Colonic mucosa (tissue), 4 donors: ENCODE results near the gene FGGY. TPM values are rescaled to one million over a fixed set of nuclear protein-coding genes. Genes with fewer than 3 reads are reported as not detected.
A peak's percentile ranks its signal among the peaks of the same experiment; 100 is the strongest.
"Not testable (repeated sequence)": the region's sequence is repeated elsewhere in the genome, so short reads cannot be mapped to it uniquely, and the experiment has no call there.

Experiments
- DNase-seq: peaks from one replicate; pipeline ENCODE4 v3.0.0-alpha.2; 2020
- H3K27ac ChIP-seq: fragments of 200-600 bp; one replicate; pipeline ENCODE4 v1.8.0; 2021
- H3K27me3 ChIP-seq: fragments of 200-600 bp; one replicate; pipeline ENCODE4 v1.8.0; 2021
- H3K36me3 ChIP-seq: fragments of 200-600 bp; one replicate; pipeline ENCODE4 v1.8.0; 2021
- H3K4me1 ChIP-seq: fragments of 200-600 bp; one replicate; pipeline ENCODE4 v1.8.0; 2021; ENCODE audit warnings: mild to moderate bottlenecking
- H3K4me3 ChIP-seq: fragments of 200-600 bp; one replicate; pipeline ENCODE4 v1.8.0; 2021
- H3K9ac ChIP-seq, 2 donors: one replicate each; pipeline ENCODE4 v1.7.0; 2013; ENCODE audit warnings: control low read depth in 2 of 2, low read depth in 2 of 2, low read length in 2 of 2
- H3K9me3 ChIP-seq: fragments of 200-600 bp; one replicate; pipeline ENCODE4 v1.8.0; 2021
- intact Hi-C: fragments of 100-400 bp; cut with DNase I; formaldehyde crosslinking; loops from one replicate; pipeline ENCODE4 v1.14.1; 2022
- total RNA-seq, 2 donors: library from RNA; stranded (reverse); fragmentation: NEBNext Ultra II Directional in 1 of 2; extraction: Animal tissue kit (Norgen Biotek cat#: 25700) in 1 of 2; gene quantifications; one replicate each; pipeline ENCODE4 v1.2.1, GENCODE V29; 2021
- TF ChIP-seq, protein P1 (sequence below): fragments of 200-600 bp; IDR thresholded peaks from one replicate; pipeline ENCODE4 v1.8.0; 2022; ENCODE audit warnings: antibody characterized with exemption, mild to moderate bottlenecking
- donor health status: healthy.
- donor health status: DM: no; HTN: no; CAD: no.
- donor health status: DM: no; HTN: no; CAD: no.

The FGGY gene
- total RNA-seq, 2 donors from 2014 or later, result 12.5 to 19.5 TPM

GRCh38 chr1:59492500-59492899, 195.6 kb downstream of the FGGY start:
- no peak overlapping the region for H3K27ac ChIP-seq
- no peaks in the 10 kb centered on the region for H3K27me3 ChIP-seq
- H3K4me1 ChIP-seq, result no peaks in the 10 kb centered on the region
- no peak for DNase-seq
- no peak overlapping the region for H3K9ac ChIP-seq
- no peaks in the 10 kb centered on the region for H3K36me3 ChIP-seq
- no peak overlapping the region for H3K4me3 ChIP-seq
- TF ChIP-seq, protein P1, sequence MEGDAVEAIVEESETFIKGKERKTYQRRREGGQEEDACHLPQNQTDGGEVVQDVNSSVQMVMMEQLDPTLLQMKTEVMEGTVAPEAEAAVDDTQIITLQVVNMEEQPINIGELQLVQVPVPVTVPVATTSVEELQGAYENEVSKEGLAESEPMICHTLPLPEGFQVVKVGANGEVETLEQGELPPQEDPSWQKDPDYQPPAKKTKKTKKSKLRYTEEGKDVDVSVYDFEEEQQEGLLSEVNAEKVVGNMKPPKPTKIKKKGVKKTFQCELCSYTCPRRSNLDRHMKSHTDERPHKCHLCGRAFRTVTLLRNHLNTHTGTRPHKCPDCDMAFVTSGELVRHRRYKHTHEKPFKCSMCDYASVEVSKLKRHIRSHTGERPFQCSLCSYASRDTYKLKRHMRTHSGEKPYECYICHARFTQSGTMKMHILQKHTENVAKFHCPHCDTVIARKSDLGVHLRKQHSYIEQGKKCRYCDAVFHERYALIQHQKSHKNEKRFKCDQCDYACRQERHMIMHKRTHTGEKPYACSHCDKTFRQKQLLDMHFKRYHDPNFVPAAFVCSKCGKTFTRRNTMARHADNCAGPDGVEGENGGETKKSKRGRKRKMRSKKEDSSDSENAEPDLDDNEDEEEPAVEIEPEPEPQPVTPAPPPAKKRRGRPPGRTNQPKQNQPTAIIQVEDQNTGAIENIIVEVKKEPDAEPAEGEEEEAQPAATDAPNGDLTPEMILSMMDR, result no peak
- intact Hi-C loops, result no loop called here
- H3K9me3 ChIP-seq, result no peaks in the 10 kb centered on the region

GRCh38 chr1:59494145-59494833, 197.4 kb downstream of the FGGY start:
- Histone ChIP-seq H3K9me3 (no peaks in the 10 kb centered on the region), H3K4me1 (no peaks in the 10 kb centered on the region), H3K27ac (no peak overlapping the region), H3K36me3 (no peaks in the 10 kb centered on the region), H3K9ac (no peak overlapping the region), H3K27me3 (no peaks in the 10 kb centered on the region), H3K4me3 (no peak overlapping the region)
- DNase-seq, result no peak
- TF ChIP-seq, protein P1, result no peak
- intact Hi-C loops, result no loop called here

- H3K9me3 ChIP-seq, DNase-seq, H3K4me3 ChIP-seq, intact Hi-C loops, H3K27me3 ChIP-seq, H3K27ac ChIP-seq, H3K9ac ChIP-seq, H3K36me3 ChIP-seq, H3K4me1 ChIP-seq: not testable (repeated sequence)
Measured at GRCh38 chr1:59496156-59496555, 199.3 kb downstream of the FGGY start.

DNA sequence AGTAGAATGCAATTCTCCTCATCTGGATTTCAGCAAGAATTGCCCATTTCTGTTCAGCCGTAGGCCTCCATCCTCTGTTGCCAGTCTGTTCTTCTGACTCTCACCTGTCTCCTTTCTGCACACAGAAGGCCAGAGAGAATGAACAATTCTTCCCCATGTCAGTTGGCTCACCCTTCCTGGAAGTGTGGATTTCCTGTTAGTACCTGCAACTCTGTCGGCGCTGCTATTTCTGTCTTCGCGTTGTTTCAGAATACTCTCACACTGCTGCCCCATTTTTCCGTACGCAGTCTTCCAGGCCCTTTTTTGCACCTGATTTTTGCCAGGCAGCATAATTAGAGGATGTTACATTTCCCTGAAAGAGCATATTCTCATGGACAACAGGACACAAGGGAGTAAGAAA, 200.7 kb downstream of the FGGY start:
- intact Hi-C loops, result no loop called here
- Histone ChIP-seq H3K4me3 (no peak overlapping the region), H3K9ac (no peak overlapping the region), H3K27me3 (no peaks in the 10 kb centered on the region), H3K9me3 (no peaks in the 10 kb centered on the region), H3K4me1 (no peaks in the 10 kb centered on the region), H3K27ac (no peak overlapping the region), H3K36me3 (no peaks in the 10 kb centered on the region)
- no peak for DNase-seq
- TF ChIP-seq, protein P1, result no peak

GRCh38 chr1:59498640-59499039, 201.7 kb downstream of the FGGY start:
- Histone ChIP-seq H3K27ac (no peak overlapping the region), H3K4me3 (no peak overlapping the region), H3K9ac (no peak overlapping the region), H3K4me1 (no peaks in the 10 kb centered on the region), H3K27me3 (no peaks in the 10 kb centered on the region), H3K9me3 (no peaks in the 10 kb centered on the region), H3K36me3 (no peaks in the 10 kb centered on the region)
- TF ChIP-seq, protein P1, result no peak
- intact Hi-C loops, result no loop called here
- no peak for DNase-seq

DNA sequence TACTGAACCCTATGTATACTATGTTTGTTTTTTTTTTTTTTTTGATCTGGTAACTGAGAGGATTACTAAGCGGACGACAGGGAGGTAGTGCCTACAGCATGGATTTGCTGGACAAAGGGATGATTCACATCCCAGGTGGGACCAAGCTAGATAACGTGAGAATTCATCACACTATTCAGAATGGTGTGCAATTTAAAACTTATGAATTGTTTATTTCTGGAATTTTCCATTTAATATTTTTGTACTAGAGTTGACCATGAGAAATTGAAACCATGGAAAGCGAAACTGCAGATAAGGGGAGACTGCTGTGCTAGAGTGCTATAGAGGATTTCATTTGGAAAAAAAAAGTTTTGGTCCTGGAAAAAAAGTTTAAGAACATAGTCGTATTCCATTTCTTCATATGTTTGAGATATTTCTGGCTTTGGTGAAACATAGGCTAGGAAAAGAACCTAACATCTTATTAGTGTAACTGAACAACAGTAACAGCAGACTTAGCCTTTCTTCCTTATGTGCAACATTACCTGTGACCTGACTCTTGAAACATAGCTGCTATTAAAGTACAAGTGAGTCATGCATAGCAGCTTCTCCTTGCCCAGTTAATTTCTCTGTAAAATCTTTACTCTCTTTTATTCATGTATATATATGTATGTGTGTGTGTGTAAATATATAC, 202.5 kb downstream of the FGGY start:
- Histone ChIP-seq H3K4me1 (no peaks in the 10 kb centered on the region), H3K36me3 (no peaks in the 10 kb centered on the region), H3K27ac (peak overlapping the region; percentile 45), H3K9ac (no peak overlapping the region), H3K9me3 (no peaks in the 10 kb centered on the region), H3K4me3 (no peak overlapping the region), H3K27me3 (no peaks in the 10 kb centered on the region)
- TF ChIP-seq, protein P1, result no peak
- DNase-seq, result no peak
- intact Hi-C loops, result no loop called here
